HG03520 (cell line): ENCODE data around the gene SORCS2.

Experiments used
- ATAC-seq: cut with Tn5 transposase; IDR thresholded peaks from one replicate; pipeline ENCODE4 v1.9.1; 2021; ENCODE audit warnings: mild to moderate bottlenecking, moderate library complexity; ENCODE audit not compliant: unreplicated experiment

The SORCS2 gene

DNA sequence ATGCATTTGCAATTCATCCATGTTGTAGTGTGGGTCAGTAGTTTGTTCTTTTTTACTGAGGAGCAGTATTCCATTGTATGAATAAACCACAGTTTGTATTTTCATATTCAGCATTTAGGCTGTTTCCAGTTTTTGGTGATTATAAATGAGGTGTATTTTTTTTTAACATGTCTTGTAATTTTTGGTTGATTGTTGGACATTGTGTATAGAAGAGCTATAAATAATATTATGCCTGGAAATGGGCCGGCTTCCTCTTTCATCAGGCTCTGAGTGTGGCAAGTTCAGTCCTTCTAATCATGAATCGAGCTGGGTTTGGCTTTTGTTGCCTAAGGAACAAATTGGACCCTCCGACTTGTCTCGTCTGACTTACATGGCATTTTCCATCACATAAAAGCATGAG is 126.7 kb downstream of the SORCS2 start:
- no peak for ATAC-seq

DNA sequence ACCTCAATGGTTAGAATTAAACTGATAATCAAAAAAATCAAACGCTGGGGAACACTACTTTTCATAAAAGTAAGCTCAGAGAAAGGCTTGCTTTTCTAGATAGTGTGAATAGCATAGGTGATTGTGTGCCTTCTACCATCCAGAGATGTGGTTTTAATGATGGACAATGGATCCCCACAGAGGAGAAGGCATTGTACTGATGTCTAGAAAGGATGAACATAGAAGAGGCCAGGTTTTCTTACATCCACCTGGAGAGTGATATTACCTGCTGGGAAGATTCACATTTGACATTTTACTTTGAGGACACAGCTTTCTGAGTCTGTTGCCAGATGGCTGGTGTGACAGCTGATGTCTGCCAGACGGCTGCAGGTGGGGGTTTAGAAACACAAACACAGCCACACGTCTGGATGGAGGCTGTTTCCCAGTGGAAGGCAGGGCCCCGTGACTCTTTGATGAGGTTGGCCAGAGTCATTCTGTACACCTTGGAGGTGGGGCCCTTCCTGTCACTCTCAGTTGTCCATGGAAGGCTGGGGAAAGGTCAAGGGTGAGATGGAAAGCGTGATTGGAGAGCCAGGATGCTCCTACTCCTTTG is 128.0 kb downstream of the SORCS2 start:
- ATAC-seq: no peak

DNA sequence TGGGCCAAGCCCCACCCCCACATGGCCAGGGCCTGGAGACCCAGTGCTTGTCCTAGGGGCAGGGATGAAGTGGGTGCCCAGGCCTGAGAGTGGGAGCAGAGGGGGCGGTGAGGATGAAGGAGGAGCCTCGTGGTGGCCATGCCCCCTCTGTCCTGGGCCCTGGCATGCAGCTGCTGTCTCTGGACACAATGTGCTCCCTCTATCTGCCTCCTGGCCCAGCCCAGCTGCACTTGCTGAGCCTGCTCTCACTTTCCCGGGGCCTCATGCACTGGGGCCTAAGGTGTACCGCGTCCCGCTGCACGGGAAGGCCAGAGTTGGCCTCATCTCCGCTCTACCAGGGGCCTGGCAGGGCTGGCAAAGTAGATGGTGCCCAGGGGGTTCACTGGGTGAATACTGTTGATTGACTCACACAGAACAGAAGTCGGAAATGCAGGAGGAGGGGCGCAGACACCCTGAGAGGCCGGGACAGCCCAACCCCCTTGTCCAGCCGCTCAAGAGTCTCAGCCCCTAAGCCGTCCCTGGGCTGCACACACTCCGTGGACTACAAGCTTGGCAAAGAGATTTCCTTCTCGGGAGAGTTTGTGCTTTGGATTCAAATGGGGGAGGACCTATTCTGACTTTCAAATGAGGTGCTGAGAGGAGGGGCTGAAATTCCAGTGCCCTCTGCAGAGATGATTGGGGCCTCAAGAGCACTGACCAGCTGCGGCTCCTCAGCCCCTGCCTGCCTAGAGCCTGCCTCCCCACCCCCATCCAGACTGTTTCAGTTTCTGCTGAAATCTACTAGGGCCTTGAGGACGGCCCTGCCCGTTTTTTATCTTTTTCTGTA is 130.0 kb downstream of the SORCS2 start:
- ATAC-seq: no peak

DNA sequence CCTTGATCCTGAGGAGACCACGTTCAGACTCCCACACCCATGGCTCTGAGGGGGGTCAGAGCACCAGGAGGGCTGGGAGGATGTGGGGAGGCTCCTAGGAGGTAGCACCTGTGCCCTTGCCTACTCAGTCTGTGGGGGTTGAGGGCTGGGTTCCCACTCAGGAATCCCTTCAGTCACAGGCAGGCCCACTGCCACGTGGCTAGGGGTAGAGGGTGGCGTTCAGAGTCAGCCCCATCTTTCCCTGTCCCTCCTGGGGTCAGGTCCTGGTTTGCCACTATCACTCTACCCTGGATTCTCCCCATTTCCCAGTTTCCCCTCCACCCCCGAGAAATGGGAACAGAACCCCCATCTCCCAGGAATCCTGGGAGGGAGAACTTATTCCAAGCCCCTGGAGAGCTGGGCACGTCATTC is 131.1 kb downstream of the SORCS2 start:
- ATAC-seq: no peak

DNA sequence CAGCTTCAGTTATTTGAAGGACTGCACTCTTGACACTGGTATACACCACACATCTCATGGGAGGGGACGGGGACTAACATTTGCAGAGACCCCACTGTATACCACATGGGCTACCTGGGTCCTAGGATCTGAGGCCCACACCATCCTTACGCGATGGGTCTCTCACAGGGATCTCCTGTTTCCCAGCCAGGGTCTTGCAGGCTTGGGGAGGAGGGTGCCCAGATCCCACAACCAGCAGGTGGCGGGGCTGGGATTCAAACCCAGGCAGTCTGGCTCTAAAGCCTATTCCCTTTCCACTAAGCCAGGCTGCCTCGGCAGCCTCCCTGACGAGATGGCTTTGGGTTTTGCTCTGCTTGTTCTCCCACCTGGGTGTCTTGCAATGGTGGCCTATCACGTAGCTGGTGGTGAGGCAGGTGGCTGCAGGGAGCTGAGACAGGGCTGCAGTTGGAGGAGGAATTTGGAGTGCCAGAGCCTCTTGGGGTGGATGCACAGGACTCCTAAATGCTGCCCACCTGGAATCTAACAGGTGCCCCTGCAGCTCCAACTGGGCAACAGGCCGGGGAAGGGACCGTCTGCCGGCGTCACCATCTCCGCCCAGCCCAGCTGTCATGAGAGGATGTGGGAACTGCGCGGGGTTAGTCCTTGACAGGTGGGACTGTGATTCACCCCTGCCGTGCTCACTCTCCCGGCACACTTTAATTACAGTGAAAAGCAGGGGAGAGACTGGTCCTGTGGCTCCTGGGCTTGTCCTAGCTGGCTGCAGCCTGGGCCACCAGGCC is 131.7 kb downstream of the SORCS2 start:
- ATAC-seq: no peak

DNA sequence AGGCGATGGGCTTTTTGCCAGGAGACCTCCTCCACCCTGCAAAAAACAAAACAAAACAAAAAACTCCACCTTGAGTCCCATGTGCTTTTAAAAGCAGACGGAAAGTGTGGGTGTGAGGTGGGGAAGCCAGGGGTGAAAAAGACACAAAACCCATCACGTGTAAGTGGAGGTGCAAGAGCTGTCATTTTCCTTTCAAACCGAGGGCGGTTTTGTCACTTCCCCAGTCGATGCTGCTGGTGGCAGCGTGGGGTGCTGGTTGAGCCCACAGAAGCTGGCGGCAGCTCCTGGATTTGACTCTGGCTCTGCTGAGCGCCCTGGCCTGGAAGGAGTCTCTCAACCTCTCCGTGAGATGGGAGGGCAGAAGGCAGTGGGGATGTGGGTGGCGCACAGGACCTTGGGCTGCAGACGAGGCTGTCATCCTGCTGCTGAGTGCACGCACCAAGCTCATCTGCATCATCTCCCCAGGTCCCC is 132.3 kb downstream of the SORCS2 start:
- no peak for ATAC-seq

DNA sequence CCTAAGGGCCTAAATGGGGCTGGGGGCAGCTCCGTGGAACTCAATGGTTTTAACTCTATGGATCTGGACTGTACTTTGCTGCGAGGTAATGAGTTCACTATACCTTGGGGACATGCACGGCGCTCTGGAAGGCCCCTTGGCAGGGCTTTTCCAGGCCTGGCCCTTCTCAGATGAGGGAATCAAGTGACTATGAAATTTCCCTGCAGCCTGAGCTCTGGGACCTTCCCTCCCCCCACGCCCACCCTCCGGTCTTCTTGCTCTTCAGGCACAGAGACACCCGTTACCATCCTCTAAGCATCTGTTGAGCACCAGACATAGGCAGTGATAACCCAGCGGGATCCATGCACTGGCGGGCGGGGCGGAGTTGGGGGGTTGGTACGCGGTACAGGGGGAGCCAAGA is 133.2 kb downstream of the SORCS2 start:
- ATAC-seq: no peak

DNA sequence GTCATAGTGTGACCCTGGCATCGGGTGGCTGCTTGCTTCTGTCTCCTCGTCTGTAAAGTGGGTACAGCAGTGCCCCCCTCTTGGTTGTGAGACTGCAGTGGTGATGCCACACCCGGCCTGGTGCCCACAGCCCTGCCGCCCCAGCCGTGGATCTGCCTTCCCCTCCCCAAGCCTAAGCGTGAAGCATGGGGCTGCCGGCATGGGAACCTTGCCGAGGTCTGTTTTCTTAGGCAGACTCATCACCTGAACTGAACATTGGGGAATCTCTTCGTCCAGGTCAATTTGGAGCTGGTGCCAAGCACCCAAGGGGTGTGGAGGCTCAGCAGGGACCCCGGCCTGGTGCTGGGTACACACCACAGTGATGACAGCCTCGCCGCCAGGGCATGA is 134.0 kb downstream of the SORCS2 start:
- ATAC-seq: no peak

DNA sequence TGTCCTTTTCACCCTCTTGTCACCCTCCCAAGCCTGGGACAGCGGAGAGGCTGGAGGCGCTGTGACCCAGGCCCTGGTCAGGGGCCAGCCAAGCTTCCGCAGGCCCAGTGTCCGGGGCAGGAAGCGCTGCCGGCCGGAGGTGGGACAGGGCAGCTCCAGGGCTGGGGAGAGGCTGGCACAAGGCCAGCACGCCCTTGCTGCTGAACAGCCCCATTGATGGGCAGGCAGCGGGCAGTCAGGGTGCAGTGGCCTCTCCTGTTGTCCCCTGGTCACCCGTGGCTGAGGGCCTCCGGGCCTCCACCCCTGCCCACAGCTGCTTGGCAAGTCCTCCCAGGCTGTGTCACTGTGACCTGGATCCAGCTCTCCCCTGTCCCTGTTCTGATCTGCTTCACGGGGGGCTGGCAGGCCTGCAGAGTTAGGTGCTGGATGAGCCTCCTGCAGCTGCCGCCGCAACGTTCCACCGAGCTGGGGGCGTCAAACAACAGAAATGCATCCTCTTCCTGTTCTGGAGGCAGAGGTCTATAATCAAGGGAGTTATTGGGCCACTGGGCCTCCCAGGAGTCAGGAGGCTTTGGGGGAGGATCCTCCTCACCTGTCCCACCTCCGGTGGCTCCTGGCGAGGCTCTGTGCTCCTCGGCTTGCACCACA is 134.5 kb downstream of the SORCS2 start:
- ATAC-seq: no peak

DNA sequence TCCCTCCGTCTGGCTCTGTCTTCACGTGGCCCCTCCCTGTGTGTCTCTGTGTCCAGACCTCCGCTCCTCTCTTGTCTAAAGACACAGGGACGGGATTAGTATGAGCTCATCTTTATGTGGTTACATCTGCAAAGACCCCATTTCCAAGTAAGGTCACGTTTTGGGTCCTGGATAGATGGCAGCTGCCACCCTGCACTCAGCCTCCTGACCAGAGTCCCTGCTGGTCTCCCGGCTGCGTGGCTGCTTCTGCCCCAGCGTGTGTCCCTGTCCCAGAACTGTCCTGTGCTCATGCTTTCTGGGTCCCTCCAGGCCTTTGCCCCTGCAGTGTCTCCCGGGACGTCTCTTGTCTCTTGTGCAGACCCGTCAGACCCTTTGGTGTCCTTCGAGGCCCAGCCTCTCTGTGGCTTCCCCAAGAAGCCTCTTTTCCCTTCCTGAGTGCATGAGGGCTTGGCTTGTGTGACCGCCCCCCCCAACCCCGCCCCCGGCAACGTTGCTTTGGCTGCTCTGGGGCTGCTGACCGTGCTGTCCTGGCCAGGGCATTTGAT is 135.1 kb downstream of the SORCS2 start:
- ATAC-seq: no peak

DNA sequence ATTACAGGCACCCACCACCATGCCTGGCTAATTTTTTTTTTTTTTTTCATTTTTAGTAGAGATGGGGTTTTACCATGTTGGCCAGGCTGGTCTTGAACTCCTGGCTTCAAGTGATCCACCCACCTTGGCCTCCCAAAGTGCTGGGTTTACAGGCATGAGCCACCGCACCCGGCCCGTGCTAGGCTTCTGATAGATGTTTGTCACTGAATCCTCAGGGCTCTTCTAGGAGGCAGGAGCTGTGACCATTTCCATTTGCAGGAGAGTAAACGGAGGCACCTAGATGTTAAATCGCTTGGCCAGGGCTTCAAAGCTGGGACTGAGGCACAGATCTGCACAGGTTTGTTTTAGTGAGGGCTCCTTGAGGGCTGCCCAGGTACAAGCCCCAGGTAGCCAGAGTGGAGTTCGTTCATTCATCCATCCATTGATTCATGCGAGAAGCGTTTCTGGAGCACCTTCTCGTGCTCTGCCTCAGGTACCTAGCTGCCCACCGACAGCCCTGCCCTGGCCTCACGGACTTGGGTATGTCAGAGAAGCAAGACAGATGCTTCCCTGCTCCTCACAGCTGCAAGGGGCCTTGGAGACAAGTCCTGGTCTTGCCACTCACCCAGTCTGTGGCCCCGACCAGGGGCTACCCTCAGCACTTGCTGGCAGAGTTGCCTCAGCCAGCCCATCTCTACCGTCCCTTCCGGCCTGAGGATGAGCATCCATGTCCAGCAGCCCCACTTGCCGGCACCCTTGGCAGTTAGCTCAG is 136.0 kb downstream of the SORCS2 start:
- no peak for ATAC-seq

DNA sequence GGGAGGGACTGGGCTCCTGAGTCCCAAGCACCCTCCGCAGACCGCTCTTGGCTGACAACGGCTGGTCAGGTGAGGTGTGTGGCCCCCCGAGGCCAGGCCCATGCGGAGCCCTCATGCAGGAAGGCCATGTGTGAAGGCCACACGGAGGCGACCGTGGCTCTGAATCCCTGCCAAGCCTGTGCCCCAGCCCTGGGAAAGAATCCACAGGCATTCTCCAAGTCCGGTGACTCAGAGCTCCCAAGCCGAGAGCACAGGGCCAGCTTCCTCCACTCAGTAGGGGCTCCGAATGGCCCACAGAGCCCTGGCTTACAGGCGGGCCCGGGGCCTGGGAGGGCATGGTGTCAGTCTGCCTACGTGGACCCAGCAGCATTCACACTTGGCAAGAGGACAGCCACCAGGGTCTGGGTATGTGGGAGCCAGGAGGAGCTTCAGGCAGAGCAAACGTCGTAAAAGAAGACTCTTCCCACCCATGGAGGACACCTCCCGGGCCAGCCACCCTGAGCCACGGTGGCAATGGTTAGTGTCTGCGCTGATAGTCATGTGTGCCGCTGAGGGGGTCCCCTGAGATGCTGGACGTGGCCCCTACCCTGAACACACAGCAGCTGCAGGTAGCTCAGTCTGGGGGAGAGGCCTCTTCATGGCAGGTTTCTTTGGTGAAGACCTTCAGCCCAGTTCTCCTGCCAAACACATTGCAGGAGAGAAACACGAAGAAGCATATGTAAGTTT is 136.7 kb downstream of the SORCS2 start:
- no peak for ATAC-seq

DNA sequence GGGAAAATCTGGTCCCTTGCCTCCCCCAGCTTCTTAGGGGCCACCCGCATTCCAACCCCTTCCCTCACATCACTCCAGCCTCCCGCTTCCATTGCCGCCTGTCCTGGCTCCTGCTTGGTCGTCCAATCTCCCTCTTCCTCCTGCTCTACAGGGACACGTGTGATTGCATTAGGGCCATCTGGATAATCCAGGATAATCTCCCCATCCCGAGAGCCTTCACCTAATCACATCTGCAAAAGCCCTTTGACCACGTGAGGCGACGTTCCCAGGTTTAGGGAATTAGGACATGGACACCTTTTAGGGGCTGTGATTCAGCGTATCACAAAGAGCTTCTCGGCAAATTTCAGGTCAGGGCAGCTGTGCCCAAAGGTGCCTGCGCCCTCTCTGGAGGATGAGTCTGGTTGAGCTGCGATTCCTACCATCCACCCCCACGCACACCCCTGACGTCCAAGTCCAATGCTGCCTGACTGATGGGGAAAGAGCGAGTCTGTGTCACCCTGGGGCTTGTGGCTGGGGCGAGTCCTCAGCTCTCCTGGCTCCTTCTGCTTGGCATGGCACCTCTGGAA is 137.8 kb downstream of the SORCS2 start:
- no peak for ATAC-seq

DNA sequence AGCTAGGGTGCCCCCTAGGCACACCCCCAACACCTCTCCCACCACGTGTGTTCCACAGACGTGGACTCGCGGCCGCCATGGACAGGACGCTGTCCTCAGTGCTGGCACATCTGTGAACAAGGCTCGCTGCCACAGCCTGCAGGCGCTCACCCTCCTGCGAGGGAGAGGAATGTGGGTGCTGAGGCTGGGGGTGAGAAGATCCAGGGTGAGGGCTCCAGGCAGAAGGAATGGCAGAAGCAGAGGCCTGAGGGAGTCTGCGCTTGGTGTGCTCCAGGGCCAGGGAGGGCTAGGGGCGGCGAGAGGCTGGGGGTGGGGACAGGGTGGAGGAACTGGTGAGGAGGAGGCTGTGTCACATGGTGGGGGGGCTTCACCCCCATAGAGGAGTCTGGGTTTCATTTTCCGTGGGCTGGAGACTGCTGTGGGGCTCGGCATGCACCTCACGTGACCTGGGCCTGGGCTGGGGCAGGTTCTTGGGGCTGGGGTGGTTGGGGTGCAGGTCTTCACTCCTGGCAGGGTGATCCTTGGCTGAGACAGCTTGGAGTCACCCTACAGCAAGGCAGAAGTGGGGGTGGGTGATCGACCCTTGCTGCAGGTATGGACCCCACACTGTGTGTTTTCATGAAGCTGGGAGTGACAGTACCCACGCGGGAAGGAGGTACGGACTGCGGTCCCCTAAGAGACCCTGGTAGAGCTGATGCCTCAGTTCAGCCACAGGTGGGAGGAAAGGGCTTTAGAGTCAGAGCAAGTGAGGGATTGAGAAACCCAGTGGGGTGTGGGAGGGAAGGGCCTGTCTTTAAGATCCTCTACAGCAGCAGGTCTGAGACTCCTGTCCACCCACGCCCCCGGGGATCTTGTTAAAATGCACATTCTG is 138.7 kb downstream of the SORCS2 start:
- no peak for ATAC-seq

DNA sequence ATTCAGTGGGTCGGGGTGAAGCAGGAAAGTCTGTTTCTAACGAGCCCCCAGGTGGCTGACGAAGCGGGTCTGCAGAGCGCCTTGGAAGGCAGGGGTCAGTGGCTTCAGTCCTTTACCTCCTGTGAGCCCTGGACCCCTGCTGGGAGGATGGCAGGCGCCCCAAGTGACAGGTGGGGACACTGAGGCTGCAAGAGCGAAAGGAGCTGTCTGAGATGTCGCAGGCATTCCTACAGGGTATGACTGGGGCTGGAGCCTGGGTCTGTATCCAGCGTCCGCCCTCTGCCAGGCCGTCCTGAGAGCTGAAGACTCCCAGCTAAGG is 139.3 kb downstream of the SORCS2 start:
- no peak for ATAC-seq

DNA sequence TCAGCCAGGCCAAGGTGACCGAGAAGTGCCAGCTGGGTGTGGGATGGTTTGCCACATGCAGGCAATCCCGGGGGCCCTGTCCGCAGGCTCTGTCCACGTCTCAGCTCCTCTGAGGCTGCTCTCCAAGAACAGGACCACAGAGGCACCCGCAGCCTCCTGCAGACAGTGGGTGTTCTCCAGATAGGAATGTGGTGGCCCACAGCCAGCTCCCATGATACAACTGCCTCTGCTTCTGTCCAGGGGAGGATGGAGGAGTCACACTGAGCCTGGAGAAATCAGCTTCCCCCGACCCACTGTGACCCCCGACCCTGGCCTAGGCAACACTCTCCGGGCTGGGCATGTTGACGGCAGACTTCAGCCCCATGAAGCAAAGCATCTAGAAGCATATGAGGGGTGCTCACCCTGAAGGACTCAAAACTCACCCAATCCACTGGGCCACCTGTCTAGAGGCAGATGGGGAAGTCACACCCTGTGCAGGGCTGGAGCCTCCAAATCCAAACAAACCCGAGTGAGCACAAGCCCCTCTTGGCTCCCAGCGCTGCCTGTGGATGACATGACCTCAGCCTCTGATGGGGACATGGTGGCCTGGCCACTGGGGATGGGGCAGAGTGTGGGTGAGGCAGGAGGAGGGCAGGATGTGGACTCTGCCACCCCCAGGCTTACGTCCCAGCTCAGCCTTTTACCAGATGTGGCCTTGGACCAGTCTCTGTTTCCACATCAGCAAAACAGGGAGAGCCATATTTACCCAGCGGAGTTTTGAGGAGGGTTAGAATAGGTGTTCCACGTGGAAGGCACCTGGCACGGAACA is 140.1 kb downstream of the SORCS2 start:
- no peak for ATAC-seq

DNA sequence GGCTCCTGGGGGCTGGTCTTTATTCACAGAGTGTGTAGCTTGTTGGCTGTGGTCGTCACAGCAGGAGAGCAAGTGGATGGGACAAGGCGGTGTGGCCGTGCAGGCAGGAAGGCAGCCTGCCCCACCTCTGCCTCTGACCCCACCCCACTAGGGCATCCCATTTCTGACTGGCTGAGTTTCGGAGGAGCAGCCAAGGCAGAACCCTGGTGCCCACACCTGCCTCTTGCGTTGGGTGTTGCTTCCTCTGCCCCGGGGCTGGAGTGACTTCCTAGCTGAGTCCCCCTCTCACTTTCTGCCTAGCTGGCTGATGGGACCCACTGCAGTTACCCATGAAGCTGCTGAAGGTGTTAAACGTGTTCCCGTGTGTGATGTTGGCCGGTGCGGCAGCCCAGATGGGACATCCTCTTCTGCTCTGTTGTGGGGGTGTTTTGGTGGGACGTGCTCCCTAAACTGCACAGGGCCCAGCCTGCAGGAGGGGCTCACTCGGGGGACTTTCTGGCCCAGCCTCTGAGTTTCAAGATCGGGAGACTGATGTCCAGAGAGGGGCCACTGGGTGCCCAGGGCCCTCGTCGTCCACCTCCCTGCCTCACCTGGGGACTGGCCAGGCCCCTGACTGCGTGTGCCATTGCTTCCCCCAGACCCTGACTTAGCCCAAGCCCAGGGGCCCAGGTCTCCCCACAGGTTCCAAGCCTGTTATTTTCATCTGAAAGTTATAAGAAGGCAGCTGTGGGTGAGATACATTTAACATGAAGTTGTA is 140.9 kb downstream of the SORCS2 start:
- ATAC-seq: no peak
